ENCODE measurements around the gene DCST1. TPM values are rescaled to one million over a fixed set of nuclear protein-coding genes. Genes with fewer than 3 reads are reported as not detected.

Gene DCST1
- polyA plus RNA-seq, 1 experiment = not detected

GRCh38 chr1:155080312-155081228 lies 46.9 kb downstream of the DCST1 start:
- Histone ChIP-seq H3K4me3 (ENCODE audit: low read depth, low read length) (no peak overlapping the region), H3K36me3 (ENCODE audit: control insufficient read depth, insufficient read depth, low read length) (no peaks in the 10 kb centered on the region), H3K27me3 (ENCODE audit: control insufficient read depth, insufficient read depth, low read length) (peaks cover 40% of the 10 kb centered on the region)
- POLR2A ChIA-PET = no interaction called here
- CTCF ChIA-PET = interaction anchor here (1.0 to 1.6 kb wide), 8 partner anchors 11 to 92 kb away, joined by 3 to 8 read pairs (median 4); partner anchors contain the start of genes ADAM15, EFNA4 and KRTCAP2
- DNase-seq (ENCODE audit: low read depth) = no peak
- no peak for TF ChIP-seq CTCF (IDR thresholded peaks at IDR 0.05; ENCODE audit: insufficient read depth, low read depth, low read length)

- Histone ChIP-seq H3K36me3 (ENCODE audit: control insufficient read depth, insufficient read depth, low read length) (no peaks in the 10 kb centered on the region), H3K27me3 (ENCODE audit: control insufficient read depth, insufficient read depth, low read length) (peaks cover 38% of the 10 kb centered on the region), H3K4me3 (ENCODE audit: low read depth, low read length) (no peak overlapping the region)
- DNase-seq (ENCODE audit: low read depth) = no peak
- no peak for TF ChIP-seq CTCF (IDR thresholded peaks at IDR 0.05; ENCODE audit: insufficient read depth, low read depth, low read length)
- CTCF ChIA-PET = interaction anchor here (1.1 to 4.7 kb wide), 7 partner anchors 10 to 91 kb away, joined by 3 to 147 read pairs (median 5); partner anchors contain the start of genes ADAM15, EFNA4 and KRTCAP2
- POLR2A ChIA-PET = interaction anchor here (0.6 kb wide), 1 partner anchor 600 kb away, joined by 14 read pairs; no protein-coding TSS in a partner anchor
These were observed 48.1 kb downstream of the DCST1 start for GRCh38 chr1:155081472-155082300.

- Histone ChIP-seq H3K36me3 (ENCODE audit: control insufficient read depth, insufficient read depth, low read length) (no peaks in the 10 kb centered on the region), H3K4me3 (ENCODE audit: low read depth, low read length) (no peak overlapping the region), H3K27me3 (ENCODE audit: control insufficient read depth, insufficient read depth, low read length) (peaks cover 38% of the 10 kb centered on the region)
- ChIA-PET CTCF (interaction anchor here (1.3 to 4.7 kb wide), 3 partner anchors 18 to 38 kb away, joined by 4 to 147 read pairs (median 86); partner anchors contain the start of gene EFNA4), POLR2A (no interaction called here)
- DNase-seq (ENCODE audit: low read depth) = no peak
- no peak for TF ChIP-seq CTCF (IDR thresholded peaks at IDR 0.05; ENCODE audit: insufficient read depth, low read depth, low read length)
These were observed 48.9 kb downstream of the DCST1 start for GRCh38 chr1:155082301-155083051.

- H3K27me3 ChIP-seq (ENCODE audit: control insufficient read depth, insufficient read depth, low read length) = peaks cover 38% of the 10 kb centered on the region
- no peak for DNase-seq (ENCODE audit: low read depth)
- TF ChIP-seq CTCF (IDR thresholded peaks at IDR 0.05; ENCODE audit: insufficient read depth, low read depth, low read length) = no peak
- POLR2A ChIA-PET = no interaction called here
- H3K4me3 ChIP-seq (ENCODE audit: low read depth, low read length) = no peak overlapping the region
- H3K36me3 ChIP-seq (ENCODE audit: control insufficient read depth, insufficient read depth, low read length) = no peaks in the 10 kb centered on the region
- CTCF ChIA-PET = interaction anchor here (0.7 to 4.7 kb wide), 6 partner anchors 8 to 272 kb away, joined by 3 to 147 read pairs (median 14); partner anchors contain the start of gene EFNA4
These were observed 49.5 kb downstream of the DCST1 start for GRCh38 chr1:155083052-155083541.

Measured in BJ (cell line).